Endothelial cell (in vitro differentiated cells): ENCODE results near the gene C20orf144. TPM values are rescaled to one million over a fixed set of nuclear protein-coding genes. Genes with fewer than 3 reads are reported as not detected.

ENCODE experiments used
- DNase-seq: peaks from one replicate; pipeline ENCODE4 v3.0.0; 2021; ENCODE audit warnings: low spot score
- H3K27ac Mint-ChIP-seq: one replicate; pipeline ENCODE4 v1.8.0; 2021; ENCODE audit warnings: mixed read lengths, inconsistent platforms; ENCODE audit not compliant: unreplicated experiment
- H3K27me3 Mint-ChIP-seq: one replicate; pipeline ENCODE4 v1.8.0; 2021; ENCODE audit warnings: mild to moderate bottlenecking, moderate library complexity, mixed read lengths, inconsistent platforms; ENCODE audit not compliant: unreplicated experiment
- H3K36me3 Mint-ChIP-seq: one replicate; pipeline ENCODE4 v1.8.0; 2021; ENCODE audit warnings: mild to moderate bottlenecking, low read depth, mixed read lengths, inconsistent platforms; ENCODE audit not compliant: unreplicated experiment
- H3K4me1 Mint-ChIP-seq: one replicate; pipeline ENCODE4 v1.8.0; 2021; ENCODE audit warnings: mild to moderate bottlenecking, mixed read lengths, inconsistent platforms; ENCODE audit not compliant: unreplicated experiment
- H3K4me3 Mint-ChIP-seq: one replicate; pipeline ENCODE4 v1.8.0; 2021; ENCODE audit warnings: mild to moderate bottlenecking, mixed read lengths, inconsistent platforms; ENCODE audit not compliant: unreplicated experiment
- H3K9me3 Mint-ChIP-seq: one replicate; pipeline ENCODE4 v1.8.0; 2021; ENCODE audit warnings: mixed read lengths, inconsistent platforms; ENCODE audit not compliant: unreplicated experiment
- CTCF ChIP-seq: fragments of 200-600 bp; sonication (generic); IDR thresholded peaks from one replicate; pipeline ENCODE4 v1.5.0; 2021; ENCODE audit warnings: antibody characterized with exemption; ENCODE audit not compliant: unreplicated experiment
- total RNA-seq: library from RNA; stranded (reverse); fragmentation: NEBNext Ultra II Directional; extraction: Animal tissue kit (Norgen Biotek cat#: 25700); gene quantifications from one replicate; pipeline ENCODE4 v1.2.1, GENCODE V29; 2021; ENCODE audit not compliant: unreplicated experiment

C20orf144 gene
- total RNA-seq, 1 donor from 2014 or later, result not detected

GRCh38 chr20:33667245-33667675 lies 5.1 kb downstream of the C20orf144 start:
- no peak overlapping the region for H3K27ac Mint-ChIP-seq
- no peak overlapping the region for H3K4me3 Mint-ChIP-seq
- peaks cover 6% of the 10 kb centered on the region for H3K36me3 Mint-ChIP-seq
- TF ChIP-seq CTCF, result no peak
- H3K9me3 Mint-ChIP-seq, result no peaks in the 10 kb centered on the region
- peaks cover 19% of the 10 kb centered on the region for H3K27me3 Mint-ChIP-seq
- peaks cover 21% of the 10 kb centered on the region for H3K4me1 Mint-ChIP-seq
- no peak for DNase-seq

GRCh38 chr20:33667676-33668465 lies 5.7 kb downstream of the C20orf144 start:
- peaks cover 19% of the 10 kb centered on the region for H3K27me3 Mint-ChIP-seq
- peaks cover 19% of the 10 kb centered on the region for H3K4me1 Mint-ChIP-seq
- H3K27ac Mint-ChIP-seq, result no peak overlapping the region
- H3K4me3 Mint-ChIP-seq, result no peak overlapping the region
- peaks cover 6% of the 10 kb centered on the region for H3K36me3 Mint-ChIP-seq
- TF ChIP-seq CTCF, result peak; percentile 83
- peak; percentile 85 for DNase-seq
- no peaks in the 10 kb centered on the region for H3K9me3 Mint-ChIP-seq

GRCh38 chr20:33668466-33669155 lies 6.5 kb downstream of the C20orf144 start:
- Mint-ChIP-seq H3K36me3 (peaks cover 6% of the 10 kb centered on the region), H3K9me3 (no peaks in the 10 kb centered on the region), H3K27ac (no peak overlapping the region), H3K4me1 (peaks cover 23% of the 10 kb centered on the region), H3K4me3 (no peak overlapping the region), H3K27me3 (peaks cover 21% of the 10 kb centered on the region)
- DNase-seq, result no peak
- TF ChIP-seq CTCF, result no peak

- Mint-ChIP-seq H3K4me1 (peaks cover 23% of the 10 kb centered on the region), H3K27ac (no peak overlapping the region), H3K36me3 (peaks cover 6% of the 10 kb centered on the region)
These were observed 7.1 kb downstream of the C20orf144 start for GRCh38 chr20:33669224-33669623.

More at GRCh38 chr20:33669224-33669623, 7.1 kb downstream of the C20orf144 start:
- H3K27me3 Mint-ChIP-seq, result peaks cover 20% of the 10 kb centered on the region
- H3K9me3 Mint-ChIP-seq, result no peaks in the 10 kb centered on the region
- H3K4me3 Mint-ChIP-seq, result no peak overlapping the region
- no peak for TF ChIP-seq CTCF
- DNase-seq, result no peak
